PFSK-1 (cell line): ENCODE results near the gene AP2B1.

Source experiments
- FOXP2 ChIP-seq: optimal IDR thresholded peaks from 2 replicates; pipeline ENCODE3; 2011; ENCODE audit warnings: borderline replicate concordance, control low read depth, inconsistent platforms; ENCODE audit not compliant: insufficient read depth; ENCODE audit errors: extremely low read length, extremely low read depth
- TAF1 ChIP-seq: IDR thresholded peaks from 2 replicates; pipeline ENCODE4 v1.6.1; 2012; ENCODE audit warnings: low read length, control low read depth, borderline replicate concordance; ENCODE audit not compliant: insufficient read depth
- TF ChIP-seq, protein P1 (sequence below), 2 experiments: IDR thresholded peaks; 2 replicates each; pipeline versions ENCODE4 v1.6.1 to v1.8.0; 2011 to 2012; ENCODE audit warnings: low read depth in 2 of 2, low read length in 2 of 2, control low read depth in 1 of 2, inconsistent platforms in 1 of 2, mild to moderate bottlenecking in 1 of 2, moderate library complexity in 1 of 2; ENCODE audit not compliant: insufficient read depth in 1 of 2

DNA sequence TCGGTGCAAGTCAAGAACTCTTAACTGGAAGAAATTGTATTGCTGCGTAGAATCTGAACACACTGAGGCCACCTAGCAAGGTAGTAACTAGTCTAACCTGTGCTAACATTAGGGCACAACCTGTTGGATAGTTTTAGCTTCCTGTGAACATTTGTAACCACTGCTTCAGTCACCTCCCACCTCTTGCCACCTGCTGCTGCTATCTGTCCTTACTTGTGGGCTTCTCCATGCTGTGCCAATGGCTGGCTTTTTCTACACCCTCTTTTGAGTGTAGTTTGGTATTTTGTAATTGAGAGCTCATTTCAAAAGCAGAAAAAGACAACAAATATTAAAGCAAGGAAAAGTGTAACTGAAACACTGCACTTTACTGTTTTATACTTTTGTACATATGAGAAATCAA, 136.6 kb downstream of the AP2B1 start:
- TF ChIP-seq TAF1 (no peak), FOXP2 (no peak)
- TF ChIP-seq, protein P1, sequence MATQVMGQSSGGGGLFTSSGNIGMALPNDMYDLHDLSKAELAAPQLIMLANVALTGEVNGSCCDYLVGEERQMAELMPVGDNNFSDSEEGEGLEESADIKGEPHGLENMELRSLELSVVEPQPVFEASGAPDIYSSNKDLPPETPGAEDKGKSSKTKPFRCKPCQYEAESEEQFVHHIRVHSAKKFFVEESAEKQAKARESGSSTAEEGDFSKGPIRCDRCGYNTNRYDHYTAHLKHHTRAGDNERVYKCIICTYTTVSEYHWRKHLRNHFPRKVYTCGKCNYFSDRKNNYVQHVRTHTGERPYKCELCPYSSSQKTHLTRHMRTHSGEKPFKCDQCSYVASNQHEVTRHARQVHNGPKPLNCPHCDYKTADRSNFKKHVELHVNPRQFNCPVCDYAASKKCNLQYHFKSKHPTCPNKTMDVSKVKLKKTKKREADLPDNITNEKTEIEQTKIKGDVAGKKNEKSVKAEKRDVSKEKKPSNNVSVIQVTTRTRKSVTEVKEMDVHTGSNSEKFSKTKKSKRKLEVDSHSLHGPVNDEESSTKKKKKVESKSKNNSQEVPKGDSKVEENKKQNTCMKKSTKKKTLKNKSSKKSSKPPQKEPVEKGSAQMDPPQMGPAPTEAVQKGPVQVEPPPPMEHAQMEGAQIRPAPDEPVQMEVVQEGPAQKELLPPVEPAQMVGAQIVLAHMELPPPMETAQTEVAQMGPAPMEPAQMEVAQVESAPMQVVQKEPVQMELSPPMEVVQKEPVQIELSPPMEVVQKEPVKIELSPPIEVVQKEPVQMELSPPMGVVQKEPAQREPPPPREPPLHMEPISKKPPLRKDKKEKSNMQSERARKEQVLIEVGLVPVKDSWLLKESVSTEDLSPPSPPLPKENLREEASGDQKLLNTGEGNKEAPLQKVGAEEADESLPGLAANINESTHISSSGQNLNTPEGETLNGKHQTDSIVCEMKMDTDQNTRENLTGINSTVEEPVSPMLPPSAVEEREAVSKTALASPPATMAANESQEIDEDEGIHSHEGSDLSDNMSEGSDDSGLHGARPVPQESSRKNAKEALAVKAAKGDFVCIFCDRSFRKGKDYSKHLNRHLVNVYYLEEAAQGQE (IDR thresholded peaks at IDR 0.05; ENCODE audit: insufficient read depth in 1 of 2, low read depth in 2 of 2, low read length in 2 of 2), result no peak
